Vagina (tissue), 2 donors: ENCODE data around the gene LRSAM1.

ENCODE experiments used
- CTCF ChIP-seq, 3 experiments: fragments of 450-650 bp in 2 of 3; fragments of 200-600 bp in 1 of 3; sonication (generic) in 1 of 3; IDR thresholded peaks; one replicate each; pipeline ENCODE4 v1.5.1; 2017 to 2019; ENCODE audit warnings: antibody characterized with exemption in 3 of 3, mild to moderate bottlenecking in 2 of 3, moderate library complexity in 2 of 3
- POLR2A ChIP-seq, 2 donors: fragments of 450-650 bp; IDR thresholded peaks; one replicate each; pipeline ENCODE4 v1.6.1; 2017; ENCODE audit warnings: antibody characterized with exemption in 2 of 2, mild to moderate bottlenecking in 2 of 2, moderate library complexity in 2 of 2
- POLR2AphosphoS5 ChIP-seq, 2 donors: sonication (generic); formaldehyde crosslinking; IDR thresholded peaks; one replicate each; pipeline ENCODE4 v1.9.0; 2017; ENCODE audit warnings: antibody characterized with exemption in 2 of 2, mild to moderate bottlenecking in 2 of 2, low read depth in 1 of 2; ENCODE audit not compliant: insufficient read depth in 1 of 2

DNA sequence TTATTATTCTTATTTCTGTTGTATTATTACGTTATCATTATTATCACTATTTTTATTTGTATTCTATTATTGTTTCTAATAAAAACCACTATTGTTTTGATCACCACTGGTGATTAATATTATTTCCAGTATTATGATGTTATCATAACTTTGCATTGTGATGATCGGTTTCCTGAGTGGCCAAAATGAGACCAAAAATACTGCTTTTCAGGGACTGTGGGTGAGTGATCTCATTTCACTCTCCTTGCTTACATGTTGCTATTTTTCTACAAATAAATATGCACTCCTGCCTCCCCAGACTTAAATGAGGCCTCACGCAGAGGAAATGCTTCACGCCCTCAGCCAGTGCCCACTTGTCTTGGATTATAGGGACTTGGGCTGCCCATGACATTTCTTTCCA, 78.4 kb downstream of the LRSAM1 start:
- TF ChIP-seq POLR2A (IDR thresholded peaks at IDR 0.05) (no peak), CTCF (IDR thresholded peaks at IDR 0.05) (no peak), POLR2AphosphoS5 (IDR thresholded peaks at IDR 0.05; ENCODE audit: insufficient read depth in 1 of 2, low read depth in 1 of 2) (no peak)
